Endothelial cell of umbilical vein (primary cell): ENCODE results near the gene PCDHGA1.

Source experiments
- CTCF ChIP-seq, 2 donors: IDR thresholded peaks; 1 replicate in 1 of 2; 2 replicates in 1 of 2; pipeline ENCODE4 v1.5.1; 2011; ENCODE audit warnings: low read length in 2 of 2, mild to moderate bottlenecking in 2 of 2, moderate library complexity in 2 of 2, control low read depth in 1 of 2, inconsistent platforms in 1 of 2, low read depth in 1 of 2; ENCODE audit not compliant: insufficient read depth in 1 of 2; ENCODE audit errors: extremely low read depth in 1 of 2
- EZH2 ChIP-seq: IDR thresholded peaks from 2 replicates; pipeline ENCODE4 v1.6.1; 2012; ENCODE audit warnings: borderline replicate concordance, low read depth, mild to moderate bottlenecking, moderate library complexity, low read length, inconsistent platforms; ENCODE audit not compliant: severe bottlenecking
- FOS ChIP-seq: IDR thresholded peaks from 2 replicates; pipeline ENCODE4 v1.6.1; 2011; ENCODE audit warnings: mild to moderate bottlenecking, low read length, moderate library complexity, borderline replicate concordance; ENCODE audit not compliant: insufficient read depth
- GATA2 ChIP-seq: IDR thresholded peaks from 2 replicates; pipeline ENCODE4 v1.7.0; 2011; ENCODE audit warnings: low read depth, mild to moderate bottlenecking, moderate library complexity, mixed read lengths, low read length; ENCODE audit not compliant: insufficient read length, insufficient read depth
- JUN ChIP-seq: IDR thresholded peaks from 2 replicates; pipeline ENCODE4 v1.6.1; 2011; ENCODE audit warnings: borderline replicate concordance, low read depth; ENCODE audit not compliant: insufficient read length, insufficient read depth
- MAX ChIP-seq: IDR thresholded peaks from 2 replicates; pipeline ENCODE4 v1.6.1; 2011; ENCODE audit not compliant: insufficient read depth, insufficient read length
- MYC ChIP-seq: IDR thresholded peaks from one replicate; pipeline ENCODE4 v1.6.1; 2011; ENCODE audit warnings: mild to moderate bottlenecking, low read depth, low read length
- POLR2A ChIP-seq: IDR thresholded peaks from 2 replicates; pipeline ENCODE4 v1.6.1; 2012; ENCODE audit warnings: low read depth, mild to moderate bottlenecking, control low read depth, low read length
- POLR2AphosphoS5 ChIP-seq: IDR thresholded peaks from 2 replicates; pipeline ENCODE4 v1.6.1; 2012; ENCODE audit warnings: low read depth, mild to moderate bottlenecking, control low read depth, low read length, moderate library complexity; ENCODE audit not compliant: insufficient read depth

DNA sequence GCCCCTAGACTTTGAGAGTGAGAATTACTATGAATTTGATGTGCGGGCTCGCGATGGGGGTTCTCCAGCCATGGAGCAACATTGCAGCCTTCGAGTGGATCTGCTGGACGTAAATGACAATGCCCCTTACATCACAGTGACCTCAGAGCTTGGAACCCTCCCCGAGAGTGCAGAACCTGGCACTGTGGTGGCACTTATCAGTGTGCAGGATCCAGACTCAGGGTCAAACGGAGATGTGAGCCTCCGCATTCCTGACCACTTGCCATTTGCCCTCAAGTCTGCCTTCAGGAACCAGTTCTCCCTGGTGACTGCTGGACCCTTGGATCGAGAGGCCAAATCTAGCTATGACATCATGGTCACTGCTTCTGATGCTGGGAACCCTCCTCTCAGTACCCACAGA lies 155.8 kb downstream of the PCDHGA1 start:
- TF ChIP-seq POLR2A (no peak), CTCF (IDR thresholded peaks at IDR 0.05; ENCODE audit: extremely low read depth in 1 of 2, insufficient read depth in 1 of 2, low read depth in 1 of 2, low read length in 2 of 2) (no peak), EZH2 (no peak), POLR2AphosphoS5 (no peak), JUN (no peak), MAX (no peak), MYC (no peak), GATA2 (no peak), FOS (no peak)
